Lower leg skin (tissue), 4 donors: ENCODE data around the gene NEURL4. TPM values are rescaled to one million over a fixed set of nuclear protein-coding genes. Genes with fewer than 3 reads are reported as not detected.
"Not testable (repeated sequence)": the region's sequence is repeated elsewhere in the genome, so short reads cannot be mapped to it uniquely, and the experiment has no call there.

Experiments used
- DNase-seq, 2 donors: peaks; one replicate each; pipeline ENCODE4 v3.0.0-alpha.2; 2019; ENCODE audit warnings: low spot score in 2 of 2
- H3K4me3 ChIP-seq: fragments of 200-600 bp; sonication (generic); 2 replicates; pipeline ENCODE4 v1.5.1; 2017; ENCODE audit warnings: mild to moderate bottlenecking, low read depth; ENCODE audit not compliant: poor library complexity, severe bottlenecking
- POLR2A ChIP-seq, 2 donors: fragments of 450-650 bp; IDR thresholded peaks; one replicate each; pipeline ENCODE4 v1.6.1; 2016 to 2017; ENCODE audit warnings: antibody characterized with exemption in 2 of 2, mild to moderate bottlenecking in 1 of 2, moderate library complexity in 1 of 2
- WGBS, 2 donors: methylation state at CpG; one replicate each; pipeline ENCODE4 v1.1.5; 2018; 5-methylcytosine and 5-hydroxymethylcytosine counted together
- intact Hi-C: fragments of 100-400 bp; cut with DNase I; formaldehyde crosslinking; loops from one replicate; pipeline ENCODE4 v1.15.0; 2023; ENCODE audit warnings: low total_unique reads
- total RNA-seq, 4 donors: library from RNA; depleted of rRNA; stranded (reverse); fragments of >200 nt; gene quantifications; one replicate each; pipeline ENCODE4 v1.1.0, GENCODE V29; 2016
- TF ChIP-seq, protein P1 (sequence below), 3 donors: fragments of 450-650 bp; IDR thresholded peaks; one replicate each; pipeline ENCODE4 v1.5.1; 2016; ENCODE audit warnings: antibody characterized with exemption in 3 of 3, mild to moderate bottlenecking in 3 of 3, moderate library complexity in 2 of 3

The NEURL4 gene
- 10 to 100 TPM; 13.3 to 44.8 (median 22.3) TPM for total RNA-seq

DNA sequence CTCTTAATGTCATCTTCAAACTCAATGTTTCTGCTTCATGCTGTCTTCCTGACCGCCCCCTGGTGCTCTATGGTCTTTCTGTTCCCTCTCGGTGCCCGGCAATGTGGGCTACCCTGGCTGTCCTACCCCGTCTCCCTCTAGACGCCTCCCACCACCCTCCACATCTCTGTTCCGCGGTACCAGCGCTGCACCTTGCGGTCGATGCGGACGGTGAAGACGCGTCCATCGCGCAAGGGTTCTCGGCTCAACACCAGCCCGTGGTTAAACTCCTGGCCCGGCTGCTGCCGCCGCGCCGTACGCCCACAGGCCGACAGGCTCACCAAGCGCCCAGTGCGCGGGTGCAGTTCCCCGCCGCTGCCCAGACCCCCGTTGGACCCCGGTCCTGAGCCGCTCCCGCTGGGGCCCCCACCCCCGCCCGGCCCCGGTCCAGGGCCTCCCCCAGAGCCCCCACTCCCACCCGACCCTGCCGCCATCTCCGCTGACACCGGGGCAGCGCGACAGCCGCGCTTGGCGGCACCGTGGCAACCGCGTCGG, at the start of gene NEURL4:
Gene NEURL4 (minus strand): TSS at position 496 of the 534 bp plus-strand sequence. CDS start 23 bp downstream, at position 473.
- WGBS, 2 donors: 0 to 1% methylated on average over 17 to 38 of the region's 50 CpGs
- no peak for DNase-seq

DNA sequence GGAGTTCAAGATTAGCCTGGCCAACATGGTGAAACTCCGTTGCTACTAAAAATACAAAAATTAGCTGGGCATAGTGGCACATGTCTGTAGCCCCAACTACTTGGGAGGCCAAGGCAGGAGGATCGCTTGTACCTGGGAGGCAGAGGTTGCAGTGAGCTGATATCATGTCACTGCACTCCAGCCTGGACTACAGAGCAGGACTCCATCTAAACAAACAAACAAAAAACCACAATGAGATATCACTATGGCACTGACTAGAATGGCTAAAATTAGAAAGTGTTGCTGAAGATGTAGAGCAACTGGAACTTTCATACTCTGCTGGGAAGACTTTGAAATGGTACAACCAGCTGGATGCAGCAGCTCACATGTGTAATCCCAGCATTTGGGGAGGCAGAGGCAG, 45.2 kb upstream of the NEURL4 start:
- TF ChIP-seq, protein P1, sequence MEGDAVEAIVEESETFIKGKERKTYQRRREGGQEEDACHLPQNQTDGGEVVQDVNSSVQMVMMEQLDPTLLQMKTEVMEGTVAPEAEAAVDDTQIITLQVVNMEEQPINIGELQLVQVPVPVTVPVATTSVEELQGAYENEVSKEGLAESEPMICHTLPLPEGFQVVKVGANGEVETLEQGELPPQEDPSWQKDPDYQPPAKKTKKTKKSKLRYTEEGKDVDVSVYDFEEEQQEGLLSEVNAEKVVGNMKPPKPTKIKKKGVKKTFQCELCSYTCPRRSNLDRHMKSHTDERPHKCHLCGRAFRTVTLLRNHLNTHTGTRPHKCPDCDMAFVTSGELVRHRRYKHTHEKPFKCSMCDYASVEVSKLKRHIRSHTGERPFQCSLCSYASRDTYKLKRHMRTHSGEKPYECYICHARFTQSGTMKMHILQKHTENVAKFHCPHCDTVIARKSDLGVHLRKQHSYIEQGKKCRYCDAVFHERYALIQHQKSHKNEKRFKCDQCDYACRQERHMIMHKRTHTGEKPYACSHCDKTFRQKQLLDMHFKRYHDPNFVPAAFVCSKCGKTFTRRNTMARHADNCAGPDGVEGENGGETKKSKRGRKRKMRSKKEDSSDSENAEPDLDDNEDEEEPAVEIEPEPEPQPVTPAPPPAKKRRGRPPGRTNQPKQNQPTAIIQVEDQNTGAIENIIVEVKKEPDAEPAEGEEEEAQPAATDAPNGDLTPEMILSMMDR (IDR thresholded peaks at IDR 0.05): no peak
- TF ChIP-seq POLR2A (IDR thresholded peaks at IDR 0.05): no peak
- no peak for DNase-seq
- H3K4me3 ChIP-seq: no peak overlapping the region
- WGBS, 2 donors: 89 to 94% methylated on average over 2 of the region's 2 CpGs
- intact Hi-C loops: no loop called here

More for the DNA sequence above, at the start of gene NEURL4:
- TF ChIP-seq, protein P1 (IDR thresholded peaks at IDR 0.05): no peak
- no peak for TF ChIP-seq POLR2A (IDR thresholded peaks at IDR 0.05)
- H3K4me3 ChIP-seq: peak within 1 kb of the TSS; percentile 66
- intact Hi-C loops: loop anchor here (2.0 kb wide), 1 partner anchor 74 kb away; no protein-coding TSS in a partner anchor

DNA sequence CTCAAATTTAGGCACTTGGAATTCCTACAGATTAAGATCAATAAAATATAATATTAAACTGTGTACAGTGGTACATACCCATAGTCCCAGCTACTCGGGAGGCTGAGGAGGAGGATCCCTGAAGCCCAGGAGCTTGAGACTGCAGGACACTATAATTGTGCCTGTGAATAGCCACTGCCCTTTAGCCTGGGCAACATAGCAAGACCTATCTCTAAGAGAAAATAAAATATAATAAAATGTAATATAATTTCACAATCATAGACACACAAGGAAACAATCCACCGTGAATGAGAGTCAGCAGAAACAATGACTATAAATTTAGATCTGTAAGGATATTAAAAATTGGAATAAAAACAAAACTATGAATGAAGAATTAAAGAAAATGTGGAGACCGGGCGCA, 41.7 kb upstream of the NEURL4 start:
- no peak for DNase-seq
- intact Hi-C loops: no loop called here
- TF ChIP-seq POLR2A (IDR thresholded peaks at IDR 0.05): no peak
- TF ChIP-seq, protein P1 (IDR thresholded peaks at IDR 0.05): no peak
- 87 to 89% methylated on average over 4 of the region's 4 CpGs for WGBS, 2 donors
- H3K4me3 ChIP-seq: no peak overlapping the region

DNA sequence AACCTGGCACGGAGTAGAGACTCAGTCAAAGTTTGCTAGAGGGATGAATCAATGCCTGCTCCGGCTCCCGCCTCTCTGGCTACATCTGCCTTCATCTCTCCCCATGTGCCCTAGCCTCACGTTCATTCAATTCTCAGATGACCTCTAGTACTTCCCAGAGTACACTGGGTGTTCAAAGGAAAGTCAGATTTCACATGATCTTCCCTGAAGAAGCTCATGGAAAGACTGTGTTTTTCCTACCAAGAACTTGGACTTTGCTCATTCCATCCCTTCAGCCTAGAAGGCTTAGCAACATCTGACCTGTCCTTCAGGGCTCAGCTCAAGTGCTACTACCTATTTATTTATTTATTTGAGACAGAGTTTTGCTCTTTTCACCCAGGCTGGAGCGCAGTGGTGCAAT, 40.7 kb upstream of the NEURL4 start:
- intact Hi-C loops: loop anchor here (10.0 kb wide), 1 partner anchor 55 kb away; the partner anchor contains the start of genes SPEM1, SPEM2 and SPEM3
- H3K4me3 ChIP-seq: no peak overlapping the region
- 80 to 85% methylated on average over 5 of the region's 5 CpGs for WGBS, 2 donors
- no peak for DNase-seq
- TF ChIP-seq, protein P1 (IDR thresholded peaks at IDR 0.05): no peak
- no peak for TF ChIP-seq POLR2A (IDR thresholded peaks at IDR 0.05)

DNA sequence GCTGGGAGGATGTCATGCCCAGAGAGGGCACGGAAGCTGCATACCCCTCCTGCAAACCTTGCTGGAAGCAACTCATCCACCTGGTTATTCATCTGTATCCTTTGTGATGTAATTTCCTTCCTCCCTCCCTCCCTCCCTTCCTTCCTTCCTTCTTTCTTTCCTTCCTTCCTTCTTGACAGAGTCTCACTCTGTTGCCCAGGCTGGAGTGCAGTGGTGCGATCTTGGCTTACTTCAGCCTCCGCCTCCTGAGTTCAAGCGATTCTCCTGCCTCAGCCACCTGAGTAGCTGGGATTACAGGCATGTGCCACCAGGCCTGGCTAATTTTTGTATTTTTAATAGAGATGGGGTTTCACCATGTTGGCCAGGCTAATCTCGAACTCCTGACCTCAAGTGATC, 39.5 kb upstream of the NEURL4 start:
- intact Hi-C loops: loop anchor here (10.0 kb wide), 1 partner anchor 56 kb away; the partner anchor contains the start of genes SPEM1, SPEM2 and SPEM3
- H3K4me3 ChIP-seq, DNase-seq: not testable (repeated sequence)
- WGBS, 2 donors: 85 to 94% methylated on average over 5 of the region's 5 CpGs

DNA sequence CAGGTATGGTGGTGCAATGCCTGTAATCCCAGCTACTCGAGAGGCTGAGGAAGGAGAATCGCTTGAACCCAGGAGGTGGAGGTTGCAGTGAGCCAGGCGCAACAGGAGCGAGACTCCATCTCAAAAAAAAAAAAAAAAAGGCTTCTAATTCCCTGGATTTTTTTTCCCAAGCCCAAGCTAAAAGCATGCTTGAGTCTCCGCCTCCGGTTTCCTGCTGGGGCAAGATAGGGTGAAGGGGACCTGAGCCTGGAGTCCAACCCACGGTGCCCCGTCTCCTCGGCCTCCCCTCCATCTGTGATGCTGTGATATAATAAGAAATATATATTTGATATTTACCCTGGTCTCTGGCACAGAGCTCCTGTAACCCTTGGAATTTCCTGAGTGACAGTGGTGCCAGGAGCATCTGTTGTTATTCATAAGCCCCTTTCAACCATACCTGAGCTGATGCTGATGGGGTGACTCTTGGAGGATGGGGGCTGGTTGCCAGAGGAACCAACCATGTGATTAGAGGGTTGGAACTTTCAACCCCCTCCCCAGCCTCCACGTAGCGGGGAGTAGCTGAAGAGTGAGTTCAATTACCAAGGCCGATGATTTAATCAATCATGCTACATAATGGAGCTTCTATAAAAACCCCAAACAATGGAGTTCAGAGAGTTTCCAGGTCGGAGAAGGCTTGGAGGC, 38.9 kb upstream of the NEURL4 start:
- H3K4me3 ChIP-seq: no peak overlapping the region
- DNase-seq: no peak
- TF ChIP-seq, protein P1 (IDR thresholded peaks at IDR 0.05): no peak
- no peak for TF ChIP-seq POLR2A (IDR thresholded peaks at IDR 0.05)
- intact Hi-C loops: loop anchor here (10.0 kb wide), 1 partner anchor 57 kb away; the partner anchor contains the start of genes SPEM1, SPEM2 and SPEM3
- 78 to 79% methylated on average over 13 of the region's 13 CpGs for WGBS, 2 donors
